OCI-LY7 (cell line): Measurements from ENCODE around the gene ADD2. TPM values are rescaled to one million over a fixed set of nuclear protein-coding genes. Genes with fewer than 3 reads are reported as not detected.

Experiments used
- BruUV-seq: library from RNA; stranded (reverse); fragments of 400-500 nt; replicated peaks from 2 replicates; lab custom pipeline; 2021; lab: Mats Ljungman, UMichigan
- CTCF ChIA-PET: fragments of 300-600 bp; sonication (Branson Sonifier 250); formaldehyde crosslinking; loops from one replicate; lab custom pipeline; 2022; ENCODE audit warnings: antibody characterized with exemption; ENCODE audit not compliant: unreplicated experiment; lab: Charles Lee
- POLR2A ChIA-PET: fragments of 300-600 bp; sonication (Branson Sonifier 250); formaldehyde crosslinking; loops from one replicate; lab custom pipeline; 2022; ENCODE audit warnings: antibody characterized with exemption; lab: Charles Lee
- DNase-seq: peaks from one replicate; pipeline ENCODE4 v3.0.0-alpha.2; 2015; ENCODE audit warnings: low spot score
- H2AFZ ChIP-seq: fragments of 200-600 bp; sonication (generic), shearing (Covaris generic); 2 replicates; pipeline ENCODE4 v1.6.1; 2014; ENCODE audit warnings: mild to moderate bottlenecking, antibody characterized with exemption, low read length, moderate library complexity
- H3K27ac ChIP-seq: fragments of 200-600 bp; sonication (generic); 2 replicates; pipeline ENCODE4 v1.5.1; 2014; ENCODE audit warnings: mixed run types, low read depth, mild to moderate bottlenecking, moderate library complexity, low read length, inconsistent platforms; ENCODE audit not compliant: poor library complexity, severe bottlenecking
- H3K36me3 ChIP-seq: fragments of 200-600 bp; sonication (generic); 2 replicates; pipeline ENCODE4 v1.6.1; 2014; ENCODE audit warnings: mild to moderate bottlenecking, antibody characterized with exemption, low read length, moderate library complexity, mixed read lengths; ENCODE audit not compliant: insufficient read depth
- H3K4me1 ChIP-seq: fragments of 200-600 bp; sonication (generic); 2 replicates; pipeline ENCODE4 v1.5.1; 2014; ENCODE audit warnings: mild to moderate bottlenecking, low read length; ENCODE audit not compliant: insufficient read depth, poor library complexity, severe bottlenecking
- H3K4me2 ChIP-seq: fragments of 200-600 bp; sonication (generic); 2 replicates; pipeline ENCODE4 v1.6.1; 2014; ENCODE audit warnings: mild to moderate bottlenecking, low read length
- H3K4me3 ChIP-seq: fragments of 200-600 bp; sonication (generic); 2 replicates; pipeline ENCODE4 v1.5.1; 2014; ENCODE audit warnings: mild to moderate bottlenecking, low read depth, low read length; ENCODE audit not compliant: poor library complexity, severe bottlenecking
- H3K79me2 ChIP-seq: fragments of 200-600 bp; sonication (generic); 2 replicates; pipeline ENCODE4 v1.6.1; 2016; ENCODE audit warnings: low read depth, mild to moderate bottlenecking, low read length, moderate library complexity, mixed read lengths; ENCODE audit not compliant: insufficient read depth
- H3K9me2 ChIP-seq: fragments of 200-600 bp; sonication (generic); 2 replicates; pipeline ENCODE4 v1.6.1; 2016; ENCODE audit warnings: mild to moderate bottlenecking, low read length, mixed read lengths; ENCODE audit not compliant: insufficient read depth
- H3K9me3 ChIP-seq: fragments of 200-600 bp; sonication (generic); 2 replicates; pipeline ENCODE4 v1.6.1; 2014; ENCODE audit warnings: mild to moderate bottlenecking, mixed run types, low read length, mixed read lengths
- H4K20me1 ChIP-seq: fragments of 200-600 bp; sonication (generic); 2 replicates; pipeline ENCODE4 v1.6.1; 2014; ENCODE audit warnings: mild to moderate bottlenecking, antibody characterized with exemption, low read length, moderate library complexity, mixed read lengths; ENCODE audit not compliant: insufficient read depth
- EZH2phosphoT487 ChIP-seq: fragments of 200-600 bp; sonication (generic); IDR thresholded peaks from 2 replicates; pipeline ENCODE4 v1.6.1; 2018; ENCODE audit warnings: low read depth, borderline replicate concordance, mild to moderate bottlenecking, mixed run types, antibody characterized with exemption, low read length, moderate library complexity, mixed read lengths
- intact Hi-C: fragments of 100-400 bp; cut with micrococcal nuclease; formaldehyde crosslinking; loops from one replicate; pipeline ENCODE4 v1.10.0; 2022; ENCODE audit not compliant: unreplicated experiment
- total RNA-seq, 2 experiments: library from RNA; depleted of rRNA in 1 of 2; stranded (reverse); fragments of >200 nt in 1 of 2; shearing (Covaris generic) in 1 of 2; gene quantifications; 2 replicates each; pipeline ENCODE4 v1.2.3, GENCODE V29; 2014 to 2022
- TF ChIP-seq, protein P1 (sequence below): fragments of 200-600 bp; sonication (generic); conservative IDR thresholded peaks from 2 replicates; pipeline ENCODE4 v1.5.1; 2014; ENCODE audit warnings: mild to moderate bottlenecking, antibody characterized with exemption, low read length, moderate library complexity, mixed read lengths

ADD2 gene
- total RNA-seq, 2 experiments from 2014 or later = not detected

GRCh38 chr2:70712916-70713315, 55.1 kb downstream of the ADD2 start:
- no peaks in the 10 kb centered on the region for H3K9me3 ChIP-seq
- intact Hi-C loops = no loop called here
- no peak overlapping the region for H3K4me3 ChIP-seq
- CTCF ChIA-PET = interaction anchor here (0.6 kb wide), 1 partner anchor 53 kb away, joined by 3 read pairs; no protein-coding TSS in a partner anchor
- no peak overlapping the region for H2AFZ ChIP-seq
- no peak for DNase-seq
- no peaks in the 10 kb centered on the region for H3K4me1 ChIP-seq
- no peaks in the 10 kb centered on the region for H4K20me1 ChIP-seq
- POLR2A ChIA-PET = no interaction called here
- TF ChIP-seq, protein P1, sequence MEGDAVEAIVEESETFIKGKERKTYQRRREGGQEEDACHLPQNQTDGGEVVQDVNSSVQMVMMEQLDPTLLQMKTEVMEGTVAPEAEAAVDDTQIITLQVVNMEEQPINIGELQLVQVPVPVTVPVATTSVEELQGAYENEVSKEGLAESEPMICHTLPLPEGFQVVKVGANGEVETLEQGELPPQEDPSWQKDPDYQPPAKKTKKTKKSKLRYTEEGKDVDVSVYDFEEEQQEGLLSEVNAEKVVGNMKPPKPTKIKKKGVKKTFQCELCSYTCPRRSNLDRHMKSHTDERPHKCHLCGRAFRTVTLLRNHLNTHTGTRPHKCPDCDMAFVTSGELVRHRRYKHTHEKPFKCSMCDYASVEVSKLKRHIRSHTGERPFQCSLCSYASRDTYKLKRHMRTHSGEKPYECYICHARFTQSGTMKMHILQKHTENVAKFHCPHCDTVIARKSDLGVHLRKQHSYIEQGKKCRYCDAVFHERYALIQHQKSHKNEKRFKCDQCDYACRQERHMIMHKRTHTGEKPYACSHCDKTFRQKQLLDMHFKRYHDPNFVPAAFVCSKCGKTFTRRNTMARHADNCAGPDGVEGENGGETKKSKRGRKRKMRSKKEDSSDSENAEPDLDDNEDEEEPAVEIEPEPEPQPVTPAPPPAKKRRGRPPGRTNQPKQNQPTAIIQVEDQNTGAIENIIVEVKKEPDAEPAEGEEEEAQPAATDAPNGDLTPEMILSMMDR = no peak
- no peak for TF ChIP-seq EZH2phosphoT487
- no peaks in the 10 kb centered on the region for H3K9me2 ChIP-seq
- H3K36me3 ChIP-seq = no peaks in the 10 kb centered on the region
- no TSS peak for BruUV-seq
- no peaks in the 10 kb centered on the region for H3K79me2 ChIP-seq
- H3K27ac ChIP-seq = no peak overlapping the region
- H3K4me2 ChIP-seq = no peak overlapping the region

DNA sequence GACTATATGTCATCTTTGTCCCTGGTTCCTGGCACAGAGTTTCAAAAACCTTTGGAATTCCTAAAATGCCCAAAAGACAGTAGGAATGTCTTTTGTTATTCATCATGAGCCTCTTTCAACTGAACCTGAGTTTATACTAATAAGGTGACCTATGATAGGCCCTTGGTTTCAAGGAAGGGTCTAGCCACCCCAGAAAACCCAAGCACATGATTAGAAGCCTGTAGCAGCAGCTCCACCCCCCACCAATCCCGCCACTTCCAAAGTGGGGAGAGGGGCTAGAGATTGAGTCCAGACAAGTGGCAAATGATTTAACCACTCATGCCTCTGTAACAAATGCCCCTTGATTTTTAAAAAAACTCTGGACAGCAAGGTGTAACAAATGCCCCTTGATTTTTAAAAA, 56.8 kb downstream of the ADD2 start:
- CTCF ChIA-PET = no interaction called here
- no peaks in the 10 kb centered on the region for H3K36me3 ChIP-seq
- intact Hi-C loops = no loop called here

More for the DNA sequence above, 56.8 kb downstream of the ADD2 start:
- no peaks in the 10 kb centered on the region for H3K4me1 ChIP-seq
- H4K20me1 ChIP-seq = no peaks in the 10 kb centered on the region
- no peaks in the 10 kb centered on the region for H3K79me2 ChIP-seq
- no peak overlapping the region for H3K4me3 ChIP-seq
- POLR2A ChIA-PET = interaction anchor here (0.6 kb wide), 1 partner anchor 1847 kb away, joined by 3 read pairs; no protein-coding TSS in a partner anchor
- BruUV-seq = no TSS peak
- TF ChIP-seq, protein P1 = no peak
- no peak for TF ChIP-seq EZH2phosphoT487
- no peak overlapping the region for H2AFZ ChIP-seq
- H3K9me2 ChIP-seq = no peaks in the 10 kb centered on the region
- no peak for DNase-seq
- no peak overlapping the region for H3K27ac ChIP-seq
- H3K4me2 ChIP-seq = no peak overlapping the region
- no peaks in the 10 kb centered on the region for H3K9me3 ChIP-seq
